Left renal cortex interstitium (tissue), 4 donors: ENCODE results near the gene C22orf15. TPM values are rescaled to one million over a fixed set of nuclear protein-coding genes. Genes with fewer than 3 reads are reported as not detected.

Experiments used
- polyA plus RNA-seq, 4 donors: library from polyadenylated mRNA; unstranded; fragments of 120-200 nt; gene quantifications; one replicate each; pipeline ENCODE4 v1.2.1, GENCODE V29; 2013; ENCODE audit not compliant: insufficient read length in 4 of 4

C22orf15 gene
- polyA plus RNA-seq, 4 donors = 2.8 to 3.9 (median 3.4) TPM

Other genes with a start within 250 kb of the C22orf15 start
- gene IGLL1, start 182.7 kb upstream of the C22orf15 start, polyA plus RNA-seq = 1 to 10 TPM in 2 of 4 donors, under 1 TPM in 2; 0.51 to 1.5 (median 0.96) TPM
- gene DRICH1, start 130.7 kb upstream of the C22orf15 start, polyA plus RNA-seq = 1 to 10 TPM in 3 of 4 donors, under 1 TPM in 1; 0.59 to 7.1 (median 2.5) TPM
- gene RGL4, start 72.0 kb upstream of the C22orf15 start, polyA plus RNA-seq = 1 to 10 TPM; 2.0 to 5.3 (median 2.8) TPM
- 1 to 10 TPM; 4.6 to 8.4 (median 6.3) TPM for gene ZNF70, start 11.9 kb upstream of the C22orf15 start, polyA plus RNA-seq
- gene VPREB3, start 8.6 kb upstream of the C22orf15 start, polyA plus RNA-seq = 1 to 10 TPM in 1 of 4 donors, under 1 TPM in 3; 0.51 to 1.1 (median 0.77) TPM
- gene CHCHD10, start 5.0 kb downstream of the C22orf15 start, polyA plus RNA-seq = 100 to 1,000 TPM in 1 of 4 donors, 10 to 100 TPM in 3; 67.4 to 132 (median 86.9) TPM
- 10 to 100 TPM; 15.4 to 21.8 (median 19.6) TPM for gene MMP11, start 9.9 kb downstream of the C22orf15 start, polyA plus RNA-seq
- gene SMARCB1, start 24.0 kb downstream of the C22orf15 start, polyA plus RNA-seq = 100 to 1,000 TPM; 159 to 210 (median 201) TPM
- 1 to 10 TPM; 2.4 to 7.2 (median 6.1) TPM for gene DERL3, start 76.0 kb downstream of the C22orf15 start, polyA plus RNA-seq
- 10 to 100 TPM; 17.2 to 68.0 (median 39.1) TPM for gene SLC2A11, start 94.9 kb downstream of the C22orf15 start, polyA plus RNA-seq
- gene MIF, start 131.4 kb downstream of the C22orf15 start, polyA plus RNA-seq = 100 to 1,000 TPM; 179 to 405 (median 298) TPM
- gene GSTT2B, start 198.2 kb downstream of the C22orf15 start, polyA plus RNA-seq = 10 to 100 TPM in 2 of 4 donors, 1 to 10 TPM in 2; 4.3 to 26.5 (median 15.3) TPM
- gene DDTL, start 203.9 kb downstream of the C22orf15 start, polyA plus RNA-seq = 10 to 100 TPM in 1 of 4 donors, 1 to 10 TPM in 3; 5.8 to 13.6 (median 6.7) TPM
- gene DDT, start 211.5 kb downstream of the C22orf15 start, polyA plus RNA-seq = 10 to 100 TPM; 61.4 to 94.2 (median 77.6) TPM
- 1 to 10 TPM in 2 of 4 donors, under 1 TPM in 2; 0.60 to 4.8 (median 1.5) TPM for gene GSTT2, start 217.1 kb downstream of the C22orf15 start, polyA plus RNA-seq
- gene GSTT4, start 242.5 kb downstream of the C22orf15 start, polyA plus RNA-seq = under 1 TPM in 2 of 4 donors, not detected in 2; 0.08 to 0.09 TPM
- gene CABIN1, start 248.3 kb downstream of the C22orf15 start, polyA plus RNA-seq = 10 to 100 TPM; 34.0 to 75.9 (median 58.7) TPM